ENCODE data around the gene MCF2L.

- TF ChIP-seq MYC (IDR thresholded peaks at IDR 0.05; ENCODE audit: insufficient read depth, insufficient read length, insufficient replicate concordance, low read length, severe bottlenecking) (no peak), SRF (IDR thresholded peaks at IDR 0.05; ENCODE audit: low read depth in 2 of 2, low read length in 2 of 2) (no peak), RBBP5 (conservative IDR thresholded peaks at IDR 0.05) (no peak), CTCF (IDR thresholded peaks at IDR 0.05 in 2 of 3, conservative IDR thresholded peaks at IDR 0.05 in 1 of 3; ENCODE audit: control insufficient read depth in 2 of 3, extremely low read depth in 1 of 3, insufficient read depth in 1 of 3, low read depth in 3 of 3, low read length in 3 of 3) (no peak), POLR2AphosphoS5 (IDR thresholded peaks at IDR 0.05; ENCODE audit: low read length) (no peak), ELK1 (IDR thresholded peaks at IDR 0.05; ENCODE audit: low read depth, low read length) (no peak)
Measured at GRCh38 chr13:113002913-113003290, 33.9 kb downstream of the MCF2L start.
